PC-3 (cell line): ENCODE data around the gene LMCD1. TPM values are rescaled to one million over a fixed set of nuclear protein-coding genes. Genes with fewer than 3 reads are reported as not detected.

Source experiments
- ATAC-seq: fragments of 200-7000 bp; cut with Tn5 transposase; 2 replicates; pipeline ENCODE4 v1.9.1; 2020; ENCODE audit warnings: mild to moderate bottlenecking, moderate library complexity
- BruUV-seq: library from RNA; stranded (reverse); fragments of 400-500 nt; replicated peaks from 2 replicates; lab custom pipeline; 2021; lab: Mats Ljungman, UMichigan
- CTCF ChIA-PET: fragments of 300-600 bp; sonication (Branson Sonifier 250); formaldehyde crosslinking; loops from one replicate; lab custom pipeline; 2022; ENCODE audit warnings: antibody characterized with exemption; lab: Charles Lee
- POLR2A ChIA-PET: fragments of 300-600 bp; sonication (Branson Sonifier 250); formaldehyde crosslinking; loops from one replicate; lab custom pipeline; 2022; ENCODE audit warnings: antibody characterized with exemption; ENCODE audit not compliant: unreplicated experiment; lab: Charles Lee
- DNase-seq: peaks from one replicate; pipeline ENCODE4 v3.0.0-alpha.2; 2015
- H2AFZ ChIP-seq: fragments of 300-600 bp; sonication (generic); 2 replicates; pipeline ENCODE4 v1.6.0; 2016; ENCODE audit warnings: antibody characterized with exemption, low read length
- H3F3A ChIP-seq: fragments of 300-600 bp; sonication (generic); one replicate; pipeline ENCODE4 v1.6.0; 2017; ENCODE audit warnings: antibody characterized with exemption, low read length, control low read depth, mild to moderate bottlenecking; ENCODE audit not compliant: unreplicated experiment
- H3K27ac ChIP-seq: fragments of 300-600 bp; sonication (generic); 2 replicates; pipeline ENCODE4 v1.5.1; 2016; ENCODE audit warnings: mild to moderate bottlenecking, low read length
- H3K27me3 ChIP-seq: fragments of 300-600 bp; sonication (generic); 2 replicates; pipeline ENCODE4 v1.6.1; 2016; ENCODE audit warnings: low read length, mixed read lengths
- H3K36me3 ChIP-seq: fragments of 300-600 bp; sonication (generic); 2 replicates; pipeline ENCODE4 v1.6.1; 2016; ENCODE audit warnings: low read depth, mixed run types, low read length, mixed read lengths
- H3K4me1 ChIP-seq: fragments of 300-600 bp; sonication (generic); 2 replicates; pipeline ENCODE4 v1.5.1; 2016; ENCODE audit warnings: low read length; ENCODE audit not compliant: insufficient read depth
- H3K4me2 ChIP-seq: fragments of 300-600 bp; sonication (generic); 2 replicates; pipeline ENCODE4 v1.6.0; 2016; ENCODE audit warnings: low read length
- H3K4me3 ChIP-seq: fragments of 300-600 bp; sonication (generic); 2 replicates; pipeline ENCODE4 v1.5.1; 2016; ENCODE audit warnings: mild to moderate bottlenecking, low read length, mixed read lengths
- H3K79me2 ChIP-seq: fragments of 300-600 bp; sonication (generic); 2 replicates; pipeline ENCODE4 v1.6.1; 2017; ENCODE audit warnings: low read length, mixed read lengths
- H3K9ac ChIP-seq: fragments of 300-600 bp; sonication (generic); 2 replicates; pipeline ENCODE4 v1.6.0; 2016; ENCODE audit warnings: mild to moderate bottlenecking, low read length
- H3K9me2 ChIP-seq: fragments of 300-600 bp; sonication (generic); replicated peaks from 2 replicates; pipeline ENCODE4 v1.6.1; 2016; ENCODE audit warnings: mixed run types, low read length, mixed read lengths
- H3K9me3 ChIP-seq: fragments of 300-600 bp; sonication (generic); 2 replicates; pipeline ENCODE4 v1.6.1; 2016; ENCODE audit warnings: low read length, mixed read lengths
- H4K20me1 ChIP-seq: fragments of 300-600 bp; sonication (generic); 2 replicates; pipeline ENCODE4 v1.6.1; 2016; ENCODE audit warnings: low read length, mixed read lengths
- EZH2 ChIP-seq: fragments of 300-600 bp; sonication (generic); IDR thresholded peaks from one replicate; pipeline ENCODE4 v1.6.1; 2017; ENCODE audit warnings: antibody characterized with exemption, mild to moderate bottlenecking, low read length; ENCODE audit not compliant: unreplicated experiment
- EZH2phosphoT487 ChIP-seq: fragments of 300-600 bp; sonication (generic); IDR thresholded peaks from 2 replicates; pipeline ENCODE4 v1.6.1; 2018; ENCODE audit warnings: mild to moderate bottlenecking, antibody characterized with exemption, low read length, borderline replicate concordance
- intact Hi-C: fragments of 100-400 bp; cut with micrococcal nuclease; formaldehyde crosslinking; loops from 2 replicates; pipeline ENCODE4 v1.9.0; 2023
- total RNA-seq: library from RNA; depleted of rRNA; stranded (reverse); fragments of >200 nt; gene quantifications from 2 replicates; pipeline ENCODE4 v1.2.3, GENCODE V29; 2014
- TF ChIP-seq, protein P1 (sequence below): fragments of 300-600 bp; sonication (generic); conservative IDR thresholded peaks from 2 replicates; pipeline ENCODE4 v1.5.1; 2017; ENCODE audit warnings: antibody characterized with exemption, low read depth, mild to moderate bottlenecking, low read length

Gene LMCD1
- total RNA-seq, 1 experiment from 2014 or later, result 9.1 TPM

DNA sequence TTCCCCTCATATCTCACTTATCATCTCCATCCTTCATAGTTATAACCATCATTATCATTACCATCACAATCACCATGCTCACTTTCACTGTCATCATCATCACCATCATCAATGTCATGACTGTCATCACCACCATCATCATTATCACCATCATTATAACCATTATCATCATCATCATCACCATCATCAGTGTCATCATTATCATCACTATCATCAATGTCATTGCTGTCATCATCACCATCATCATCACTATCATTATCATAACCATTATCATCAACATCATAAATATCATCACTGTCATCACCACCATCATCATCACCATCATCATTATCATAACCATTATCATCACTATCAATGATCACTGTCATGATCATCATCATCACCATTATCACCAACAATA, 98.8 kb downstream of the LMCD1 start:
- no peaks in the 10 kb centered on the region for H3K9me2 ChIP-seq
- no peaks in the 10 kb centered on the region for H4K20me1 ChIP-seq
- no peak for DNase-seq
- no peaks in the 10 kb centered on the region for H3K36me3 ChIP-seq
- BruUV-seq, result no TSS peak
- H3K27ac ChIP-seq, result no peak overlapping the region
- no peaks in the 10 kb centered on the region for H3K4me1 ChIP-seq
- no peaks in the 10 kb centered on the region for H3K79me2 ChIP-seq
- no peak for ATAC-seq
- no peaks in the 10 kb centered on the region for H3K9me3 ChIP-seq
- H3K4me2 ChIP-seq, result no peak overlapping the region
- no peak overlapping the region for H2AFZ ChIP-seq
- H3F3A ChIP-seq, result no peaks in the 10 kb centered on the region
- ChIA-PET POLR2A (no interaction called here), CTCF (interaction anchor here (0.7 kb wide), 1 partner anchor 97 kb away, joined by 3 read pairs; no protein-coding TSS in a partner anchor)
- TF ChIP-seq EZH2, result no peak
- no peak for TF ChIP-seq EZH2phosphoT487
- TF ChIP-seq, protein P1, sequence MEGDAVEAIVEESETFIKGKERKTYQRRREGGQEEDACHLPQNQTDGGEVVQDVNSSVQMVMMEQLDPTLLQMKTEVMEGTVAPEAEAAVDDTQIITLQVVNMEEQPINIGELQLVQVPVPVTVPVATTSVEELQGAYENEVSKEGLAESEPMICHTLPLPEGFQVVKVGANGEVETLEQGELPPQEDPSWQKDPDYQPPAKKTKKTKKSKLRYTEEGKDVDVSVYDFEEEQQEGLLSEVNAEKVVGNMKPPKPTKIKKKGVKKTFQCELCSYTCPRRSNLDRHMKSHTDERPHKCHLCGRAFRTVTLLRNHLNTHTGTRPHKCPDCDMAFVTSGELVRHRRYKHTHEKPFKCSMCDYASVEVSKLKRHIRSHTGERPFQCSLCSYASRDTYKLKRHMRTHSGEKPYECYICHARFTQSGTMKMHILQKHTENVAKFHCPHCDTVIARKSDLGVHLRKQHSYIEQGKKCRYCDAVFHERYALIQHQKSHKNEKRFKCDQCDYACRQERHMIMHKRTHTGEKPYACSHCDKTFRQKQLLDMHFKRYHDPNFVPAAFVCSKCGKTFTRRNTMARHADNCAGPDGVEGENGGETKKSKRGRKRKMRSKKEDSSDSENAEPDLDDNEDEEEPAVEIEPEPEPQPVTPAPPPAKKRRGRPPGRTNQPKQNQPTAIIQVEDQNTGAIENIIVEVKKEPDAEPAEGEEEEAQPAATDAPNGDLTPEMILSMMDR, result no peak
- no peaks in the 10 kb centered on the region for H3K27me3 ChIP-seq
- intact Hi-C loops, result no loop called here
- H3K9ac ChIP-seq, result no peak overlapping the region
- no peak overlapping the region for H3K4me3 ChIP-seq

DNA sequence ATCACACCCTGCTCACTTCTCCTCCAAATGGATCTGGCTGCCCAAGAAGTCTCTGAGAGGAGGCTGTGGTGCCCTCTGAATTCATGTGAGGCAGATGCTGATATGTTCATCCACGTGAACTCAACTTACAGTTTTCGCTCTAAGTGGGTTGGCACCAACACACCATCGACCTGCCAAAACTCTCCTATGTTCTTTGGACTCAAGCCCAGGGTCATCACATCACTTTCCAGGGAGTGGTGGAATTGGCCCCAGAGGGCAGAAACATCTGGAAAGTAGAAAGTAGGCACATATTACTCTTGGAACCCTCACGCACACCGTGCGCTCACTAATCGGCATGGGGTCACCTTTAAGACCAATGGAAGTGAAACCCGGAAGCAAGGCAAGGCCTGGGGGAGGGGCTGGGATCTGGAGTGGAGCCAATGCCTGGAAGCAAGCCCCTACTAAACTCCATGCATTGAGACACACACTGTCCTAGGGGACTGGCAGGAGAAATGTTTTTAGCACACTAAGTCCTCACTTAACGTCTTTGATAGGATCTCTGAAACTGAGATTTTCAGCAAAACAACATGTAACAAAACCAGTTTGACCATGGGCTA, 101.6 kb downstream of the LMCD1 start:
- ATAC-seq (no peak), DNase-seq (no peak)
- Histone ChIP-seq H3K9ac (no peak overlapping the region), H3K27ac (no peak overlapping the region), H3K4me2 (no peak overlapping the region), H3K4me1 (0 out of 2 replicates have a peak, but pooled peaks cover 6% of the 10 kb centered on the region), H3K4me3 (no peak overlapping the region), H3F3A (no peaks in the 10 kb centered on the region), H3K36me3 (no peaks in the 10 kb centered on the region), H2AFZ (no peak overlapping the region), H3K79me2 (no peaks in the 10 kb centered on the region), H3K9me3 (no peaks in the 10 kb centered on the region), H3K9me2 (no peaks in the 10 kb centered on the region), H4K20me1 (no peaks in the 10 kb centered on the region), H3K27me3 (no peaks in the 10 kb centered on the region)
- CTCF ChIA-PET, result no interaction called here
- TF ChIP-seq EZH2 (no peak), EZH2phosphoT487 (no peak)
- TF ChIP-seq, protein P1, result no peak
- no TSS peak for BruUV-seq
- POLR2A ChIA-PET, result no interaction called here
- intact Hi-C loops, result no loop called here

DNA sequence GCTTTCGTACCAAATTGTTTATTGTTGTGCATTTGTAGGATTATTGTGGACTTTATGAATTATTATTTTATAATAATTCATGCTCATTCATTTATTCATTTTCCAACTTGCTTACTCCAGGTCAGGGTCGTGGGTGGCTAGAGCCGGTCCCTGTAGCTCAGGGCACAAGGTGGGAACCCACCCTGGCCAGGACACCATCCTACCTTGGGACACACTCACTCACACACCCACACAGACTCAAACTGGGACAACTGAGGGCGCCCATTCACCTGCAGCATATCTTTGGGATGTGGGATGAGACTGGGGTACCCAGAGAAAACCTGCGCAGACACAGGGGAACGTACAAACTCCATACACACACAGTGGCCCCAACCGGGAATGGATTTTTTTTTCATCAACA, 102.4 kb downstream of the LMCD1 start:
- no peaks in the 10 kb centered on the region for H3K9me2 ChIP-seq
- H4K20me1 ChIP-seq, result no peaks in the 10 kb centered on the region
- DNase-seq, result no peak
- no peaks in the 10 kb centered on the region for H3F3A ChIP-seq
- no peak for TF ChIP-seq EZH2phosphoT487
- TF ChIP-seq EZH2, result no peak
- TF ChIP-seq, protein P1, result no peak
- no peak overlapping the region for H3K4me3 ChIP-seq
- intact Hi-C loops, result no loop called here
- H3K27me3 ChIP-seq, result no peaks in the 10 kb centered on the region
- H3K4me1 ChIP-seq, result 0 out of 2 replicates have a peak, but pooled peaks cover 6% of the 10 kb centered on the region
- no peak overlapping the region for H2AFZ ChIP-seq
- H3K4me2 ChIP-seq, result no peak overlapping the region
- no peak overlapping the region for H3K9ac ChIP-seq
- no peaks in the 10 kb centered on the region for H3K9me3 ChIP-seq
- no peaks in the 10 kb centered on the region for H3K36me3 ChIP-seq
- BruUV-seq, result no TSS peak
- POLR2A ChIA-PET, result no interaction called here
- no peaks in the 10 kb centered on the region for H3K79me2 ChIP-seq
- ATAC-seq, result no peak
- CTCF ChIA-PET, result no interaction called here
- H3K27ac ChIP-seq, result no peak overlapping the region
